Endodermal cell (in vitro differentiated cells): ENCODE measurements around the gene WASF2. TPM values are rescaled to one million over a fixed set of nuclear protein-coding genes. Genes with fewer than 3 reads are reported as not detected.
A peak's percentile ranks its signal among the peaks of the same experiment; 100 is the strongest.

Experiments used
- DNase-seq: peaks from one replicate; pipeline ENCODE4 v3.0.0-alpha.2; 2017
- H3K27ac ChIP-seq: 2 replicates; pipeline ENCODE4 v1.5.1; 2013; ENCODE audit warnings: mild to moderate bottlenecking, low read depth, low read length, moderate library complexity
- H3K27me3 ChIP-seq: 2 replicates; pipeline ENCODE4 v1.6.1; 2013; ENCODE audit warnings: mild to moderate bottlenecking, low read length, moderate library complexity; ENCODE audit not compliant: insufficient read depth, control insufficient read depth, poor library complexity, severe bottlenecking
- H3K36me3 ChIP-seq: 2 replicates; pipeline ENCODE4 v1.7.0; 2013; ENCODE audit warnings: mild to moderate bottlenecking, low read length, moderate library complexity; ENCODE audit not compliant: control insufficient read depth, insufficient read depth
- H3K4me1 ChIP-seq: one replicate; pipeline ENCODE4 v1.7.0; 2013; ENCODE audit warnings: low read length; ENCODE audit not compliant: control insufficient read depth, insufficient read depth
- H3K4me3 ChIP-seq: 2 replicates; pipeline ENCODE4 v1.5.1; 2013; ENCODE audit warnings: mild to moderate bottlenecking, low read length, moderate library complexity
- H3K9ac ChIP-seq: 2 replicates; pipeline ENCODE4 v1.6.1; 2013; ENCODE audit warnings: mild to moderate bottlenecking, low read length, moderate library complexity; ENCODE audit not compliant: poor library complexity, severe bottlenecking; ENCODE audit errors: extremely low read depth
- H3K9me3 ChIP-seq: 2 replicates; pipeline ENCODE4 v1.6.1; 2013; ENCODE audit warnings: mild to moderate bottlenecking, low read length, moderate library complexity; ENCODE audit not compliant: control insufficient read depth
- H3K27ac Mint-ChIP-seq: 2 replicates; pipeline ENCODE4 v1.8.0; 2020; ENCODE audit warnings: mixed read lengths
- H3K27me3 Mint-ChIP-seq: 2 replicates; pipeline ENCODE4 v1.8.0; 2021; ENCODE audit warnings: mild to moderate bottlenecking, mixed read lengths; ENCODE audit not compliant: insufficient read depth
- H3K36me3 Mint-ChIP-seq: 2 replicates; pipeline ENCODE4 v1.8.0; 2020; ENCODE audit warnings: low read depth, mixed read lengths
- H3K4me1 Mint-ChIP-seq: 2 replicates; pipeline ENCODE4 v1.8.0; 2020; ENCODE audit warnings: mixed read lengths
- H3K4me3 Mint-ChIP-seq: 2 replicates; pipeline ENCODE4 v1.8.0; 2020; ENCODE audit warnings: mild to moderate bottlenecking, moderate library complexity, mixed read lengths
- H3K9me3 Mint-ChIP-seq: 2 replicates; pipeline ENCODE4 v1.8.0; 2020; ENCODE audit warnings: mild to moderate bottlenecking, mixed read lengths
- WGBS, 2 experiments: methylation state at CpG; one replicate each; pipeline versions ENCODE4 v1.1.5 to v1.1.7; 2013; ENCODE audit warnings: missing lambda C conversion rate in 2 of 2, mixed read lengths in 1 of 2; ENCODE audit not compliant: insufficient coverage in 1 of 2, insufficient read length in 1 of 2; 5-methylcytosine and 5-hydroxymethylcytosine counted together
- total RNA-seq, 2 donors: library from RNA; stranded (reverse); fragmentation: NEBNext Ultra II Directional in 1 of 2; extraction: Animal tissue kit (Norgen Biotek cat#: 25700) in 1 of 2; gene quantifications; 2 replicates in 1 of 2; 3 replicates in 1 of 2; pipeline ENCODE4 v1.2.1, GENCODE V29; 2021
- TF ChIP-seq, protein P1 (sequence below): fragments of 200-600 bp; sonication (generic); conservative IDR thresholded peaks from 2 replicates; pipeline ENCODE4 v1.5.0; 2021; ENCODE audit warnings: antibody characterized with exemption, mild to moderate bottlenecking

The WASF2 gene
- total RNA-seq, 2 donors from 2014 or later: 90.0 to 98.8 TPM

DNA sequence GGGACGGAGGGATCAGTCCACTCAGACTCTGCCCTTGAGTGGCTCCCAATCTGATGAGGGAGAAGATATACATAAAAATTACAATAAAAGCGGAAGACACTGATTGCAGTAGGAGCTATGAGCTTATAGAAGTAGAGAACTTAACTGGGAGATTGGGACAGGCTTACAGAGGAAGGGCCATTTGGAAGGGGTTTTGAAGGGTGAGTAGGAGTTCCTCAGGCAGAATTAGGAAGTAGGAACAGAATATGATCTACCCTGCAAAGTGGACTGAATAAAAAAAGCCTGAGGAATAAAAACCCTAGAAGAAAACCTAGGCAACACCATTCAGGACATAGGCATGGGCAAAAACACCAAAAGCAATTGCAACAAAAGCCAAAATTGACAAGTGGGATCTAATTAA, 9.2 kb upstream of the WASF2 start:
- no peak overlapping the region for H3K27ac Mint-ChIP-seq
- Histone ChIP-seq H3K36me3 (no peaks in the 10 kb centered on the region), H3K4me1 (peaks cover 4% of the 10 kb centered on the region), H3K27me3 (no peaks in the 10 kb centered on the region), H3K4me3 (no peak overlapping the region), H3K9ac (no peak overlapping the region), H3K27ac (no peak overlapping the region), H3K9me3 (no peaks in the 10 kb centered on the region)
- no peaks in the 10 kb centered on the region for H3K9me3 Mint-ChIP-seq
- peaks cover 13% of the 10 kb centered on the region for H3K4me1 Mint-ChIP-seq
- 100% methylated on average over 2 of the region's 2 CpGs for WGBS, 2 experiments
- TF ChIP-seq, protein P1, sequence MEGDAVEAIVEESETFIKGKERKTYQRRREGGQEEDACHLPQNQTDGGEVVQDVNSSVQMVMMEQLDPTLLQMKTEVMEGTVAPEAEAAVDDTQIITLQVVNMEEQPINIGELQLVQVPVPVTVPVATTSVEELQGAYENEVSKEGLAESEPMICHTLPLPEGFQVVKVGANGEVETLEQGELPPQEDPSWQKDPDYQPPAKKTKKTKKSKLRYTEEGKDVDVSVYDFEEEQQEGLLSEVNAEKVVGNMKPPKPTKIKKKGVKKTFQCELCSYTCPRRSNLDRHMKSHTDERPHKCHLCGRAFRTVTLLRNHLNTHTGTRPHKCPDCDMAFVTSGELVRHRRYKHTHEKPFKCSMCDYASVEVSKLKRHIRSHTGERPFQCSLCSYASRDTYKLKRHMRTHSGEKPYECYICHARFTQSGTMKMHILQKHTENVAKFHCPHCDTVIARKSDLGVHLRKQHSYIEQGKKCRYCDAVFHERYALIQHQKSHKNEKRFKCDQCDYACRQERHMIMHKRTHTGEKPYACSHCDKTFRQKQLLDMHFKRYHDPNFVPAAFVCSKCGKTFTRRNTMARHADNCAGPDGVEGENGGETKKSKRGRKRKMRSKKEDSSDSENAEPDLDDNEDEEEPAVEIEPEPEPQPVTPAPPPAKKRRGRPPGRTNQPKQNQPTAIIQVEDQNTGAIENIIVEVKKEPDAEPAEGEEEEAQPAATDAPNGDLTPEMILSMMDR: no peak
- no peak overlapping the region for H3K4me3 Mint-ChIP-seq
- DNase-seq: no peak
- H3K36me3 Mint-ChIP-seq: no peaks in the 10 kb centered on the region
- H3K27me3 Mint-ChIP-seq: no peaks in the 10 kb centered on the region

DNA sequence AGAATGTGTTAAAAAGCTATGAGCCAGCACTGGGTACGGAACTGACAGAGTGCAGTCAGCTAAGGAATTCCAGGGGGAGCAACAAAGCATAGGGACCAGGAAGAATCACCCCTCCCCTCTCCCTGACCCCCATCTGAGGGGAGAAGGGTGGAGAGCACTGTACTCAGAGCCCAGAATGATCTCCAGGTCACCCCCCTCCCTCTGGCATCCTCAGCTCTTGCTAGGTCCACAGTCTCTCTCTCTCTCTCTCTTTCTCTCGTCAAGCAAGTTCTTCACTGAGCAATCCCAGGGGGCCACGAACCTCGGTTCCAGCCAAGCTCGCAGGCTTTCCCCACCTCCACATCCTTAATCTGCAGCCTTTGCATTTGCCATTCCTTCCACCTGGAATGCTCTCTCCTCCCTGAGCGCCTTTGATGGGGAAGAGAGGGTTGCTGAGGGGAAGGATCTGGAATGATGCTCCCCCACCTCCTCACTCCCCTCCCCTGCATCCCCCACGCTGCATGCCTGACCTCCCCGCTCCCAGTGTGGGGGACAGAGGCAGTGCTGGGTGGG, 6.7 kb upstream of the WASF2 start:
- peak overlapping the region; percentile 37 for H3K4me3 Mint-ChIP-seq
- H3K4me3 ChIP-seq: no peak overlapping the region
- peak overlapping the region; percentile 90 for H3K27ac Mint-ChIP-seq
- no peaks in the 10 kb centered on the region for H3K36me3 ChIP-seq
- H3K9ac ChIP-seq: no peak overlapping the region
- H3K27ac ChIP-seq: peak overlapping the region; percentile 41
- H3K27me3 ChIP-seq: no peaks in the 10 kb centered on the region
- WGBS, 2 experiments: 31% methylated on average over 5 of the region's 8 CpGs; no CpG with 5 or more reads in 1 of the 2 experiments
- no peaks in the 10 kb centered on the region for H3K27me3 Mint-ChIP-seq
- no peaks in the 10 kb centered on the region for H3K36me3 Mint-ChIP-seq
- peak; percentile 93 for DNase-seq
- no peaks in the 10 kb centered on the region for H3K9me3 Mint-ChIP-seq
- no peaks in the 10 kb centered on the region for H3K9me3 ChIP-seq
- TF ChIP-seq, protein P1: peak; percentile 81
- H3K4me1 ChIP-seq: no peaks in the 10 kb centered on the region
- H3K4me1 Mint-ChIP-seq: peaks cover 7% of the 10 kb centered on the region

DNA sequence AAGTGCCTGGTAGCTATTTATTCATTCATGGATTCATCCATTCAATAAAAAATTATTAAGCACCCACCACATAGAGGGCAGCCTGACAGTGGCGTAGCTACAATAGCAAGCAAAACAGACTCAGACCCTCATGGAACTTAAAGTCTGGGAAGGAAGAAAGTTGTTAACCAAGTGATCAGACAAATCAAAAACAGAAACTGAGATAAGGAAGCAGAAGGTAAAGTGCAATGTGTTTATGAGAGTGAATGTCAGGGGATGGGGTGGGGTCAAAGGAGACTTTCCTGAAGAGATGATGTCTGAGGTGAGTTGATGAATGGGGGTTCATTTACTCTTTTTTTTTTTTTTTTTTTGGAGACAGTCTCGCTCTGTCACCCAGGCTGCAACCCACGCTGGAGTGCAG, 2.8 kb upstream of the WASF2 start:
- H3K27ac Mint-ChIP-seq: no peak overlapping the region
- Histone ChIP-seq H3K4me3 (no peak overlapping the region), H3K4me1 (no peaks in the 10 kb centered on the region), H3K27me3 (no peaks in the 10 kb centered on the region), H3K27ac (no peak overlapping the region), H3K36me3 (no peaks in the 10 kb centered on the region), H3K9me3 (no peaks in the 10 kb centered on the region), H3K9ac (no peak overlapping the region)
- 90 to 94% methylated on average over 2 to 3 of the region's 3 CpGs for WGBS, 2 experiments
- H3K9me3 Mint-ChIP-seq: no peaks in the 10 kb centered on the region
- peaks cover 19% of the 10 kb centered on the region for H3K4me1 Mint-ChIP-seq
- H3K36me3 Mint-ChIP-seq: no peaks in the 10 kb centered on the region
- TF ChIP-seq, protein P1: no peak
- H3K27me3 Mint-ChIP-seq: no peaks in the 10 kb centered on the region
- DNase-seq: no peak
- H3K4me3 Mint-ChIP-seq: no peak overlapping the region
